ENCODE measurements around the gene PRM2.

GRCh38 chr16:11310997-11311561 is 34.8 kb upstream of the PRM2 start:
- no peak for TF ChIP-seq CTCF (IDR thresholded peaks at IDR 0.05; ENCODE audit: control extremely low read depth in 1 of 3, insufficient read depth in 1 of 3, low read depth in 1 of 3, low read length in 3 of 3)
- TF ChIP-seq CREB1 (IDR thresholded peaks at IDR 0.05), result no peak
- TF ChIP-seq EGR1 (IDR thresholded peaks at IDR 0.05; ENCODE audit: borderline replicate concordance, low read depth, low read length), result no peak
- TF ChIP-seq TAF7 (optimal IDR thresholded peaks at IDR 0.05; ENCODE audit: borderline replicate concordance, low read depth, low read length), result no peak
- no peak for TF ChIP-seq MAX (IDR thresholded peaks at IDR 0.05)
- no peak for TF ChIP-seq USF2 (IDR thresholded peaks at IDR 0.05; ENCODE audit: low read length)
- no peak for TF ChIP-seq TAF1 (IDR thresholded peaks at IDR 0.05; ENCODE audit: low read depth, low read length)
- no peak for TF ChIP-seq EP300 (IDR thresholded peaks at IDR 0.05; ENCODE audit: borderline replicate concordance in 1 of 2, low read depth in 2 of 2, low read length in 2 of 2)
- TF ChIP-seq POLR2A (IDR thresholded peaks at IDR 0.05; ENCODE audit: control extremely low read depth in 1 of 2, low read depth in 2 of 2, low read length in 2 of 2), result no peak

Measured in H1 (cell line).